ENCODE measurements around the gene LRRC4C. TPM values are rescaled to one million over a fixed set of nuclear protein-coding genes. Genes with fewer than 3 reads are reported as not detected.

LRRC4C gene
- total and polyA plus RNA-seq, 4 donors, result 0.33 to 5.3 (median 0.43) TPM

GRCh38 chr11:40425168-40425567 lies 1034.3 kb downstream of the LRRC4C start:
- Histone ChIP-seq H3K27ac (ENCODE audit: low read depth in 1 of 2, low read length in 1 of 2) (no peak overlapping the region), H3K4me1 (ENCODE audit: control insufficient read depth in 5 of 5, insufficient read depth in 5 of 5, low read length in 5 of 5) (no peaks in the 10 kb centered on the region), H3K27me3 (ENCODE audit: control insufficient read depth in 3 of 3, insufficient read depth in 3 of 3, low read length in 2 of 3) (no peaks in the 10 kb centered on the region), H3K9me3 (ENCODE audit: control insufficient read depth in 4 of 4, insufficient read depth in 3 of 4, low read length in 3 of 4) (no peaks in the 10 kb centered on the region), H3K4me3 (no peak overlapping the region), H3K9ac (ENCODE audit: insufficient read depth in 1 of 2, low read length in 2 of 2) (no peak overlapping the region), H3K36me3 (ENCODE audit: control insufficient read depth in 4 of 4, insufficient read depth in 4 of 4, low read length in 4 of 4) (no peaks in the 10 kb centered on the region)
- TF ChIP-seq CTCF (IDR thresholded peaks at IDR 0.05; ENCODE audit: control extremely low read depth, extremely low read depth), result no peak
- DNase-seq, result no peak
- no peak for ATAC-seq (ENCODE audit: insufficient read depth, low FRiP score)
- 75 to 86% methylated on average over 1 of the region's 1 CpG for WGBS, 2 donors

- Histone ChIP-seq H3K27me3 (ENCODE audit: control insufficient read depth in 3 of 3, insufficient read depth in 3 of 3, low read length in 2 of 3) (no peaks in the 10 kb centered on the region), H3K4me3 (no peak overlapping the region), H3K9ac (ENCODE audit: insufficient read depth in 1 of 2, low read length in 2 of 2) (no peak overlapping the region), H3K27ac (ENCODE audit: low read depth in 1 of 2, low read length in 1 of 2) (no peak overlapping the region), H3K36me3 (ENCODE audit: control insufficient read depth in 4 of 4, insufficient read depth in 4 of 4, low read length in 4 of 4) (no peaks in the 10 kb centered on the region), H3K9me3 (ENCODE audit: control insufficient read depth in 4 of 4, insufficient read depth in 3 of 4, low read length in 3 of 4) (no peaks in the 10 kb centered on the region), H3K4me1 (ENCODE audit: control insufficient read depth in 5 of 5, insufficient read depth in 5 of 5, low read length in 5 of 5) (no peaks in the 10 kb centered on the region)
- TF ChIP-seq CTCF (IDR thresholded peaks at IDR 0.05; ENCODE audit: control extremely low read depth, extremely low read depth), result no peak
- no peak for ATAC-seq (ENCODE audit: insufficient read depth, low FRiP score)
- no peak for DNase-seq
- 81 to 83% methylated on average over 6 of the region's 6 CpGs for WGBS, 2 donors
Observed at GRCh38 chr11:40421208-40421981, 1038.1 kb downstream of the LRRC4C start.

GRCh38 chr11:40417627-40418026 lies 1041.8 kb downstream of the LRRC4C start:
- Histone ChIP-seq H3K9me3 (ENCODE audit: control insufficient read depth in 4 of 4, insufficient read depth in 3 of 4, low read length in 3 of 4) (no peaks in the 10 kb centered on the region), H3K27ac (ENCODE audit: low read depth in 1 of 2, low read length in 1 of 2) (no peak overlapping the region), H3K27me3 (ENCODE audit: control insufficient read depth in 3 of 3, insufficient read depth in 3 of 3, low read length in 2 of 3) (no peaks in the 10 kb centered on the region), H3K36me3 (ENCODE audit: control insufficient read depth in 4 of 4, insufficient read depth in 4 of 4, low read length in 4 of 4) (no peaks in the 10 kb centered on the region), H3K4me1 (ENCODE audit: control insufficient read depth in 5 of 5, insufficient read depth in 5 of 5, low read length in 5 of 5) (no peaks in the 10 kb centered on the region), H3K9ac (ENCODE audit: insufficient read depth in 1 of 2, low read length in 2 of 2) (no peak overlapping the region), H3K4me3 (no peak overlapping the region)
- WGBS, 2 donors, result 86 to 92% methylated on average over 3 of the region's 3 CpGs
- no peak for ATAC-seq (ENCODE audit: insufficient read depth, low FRiP score)
- no peak for TF ChIP-seq CTCF (IDR thresholded peaks at IDR 0.05; ENCODE audit: control extremely low read depth, extremely low read depth)
- DNase-seq, result no peak

All from lung (tissue), 12 donors.